HFFc6 (cell line): Measurements from ENCODE around the gene NBPF6. TPM values are rescaled to one million over a fixed set of nuclear protein-coding genes. Genes with fewer than 3 reads are reported as not detected.
"Not testable (repeated sequence)": the region's sequence is repeated elsewhere in the genome, so short reads cannot be mapped to it uniquely, and the experiment has no call there.

Source experiments
- DNase-seq: peaks from one replicate; pipeline ENCODE4 v3.0.0-alpha.2; 2018
- H3K27ac Mint-ChIP-seq: 2 replicates; pipeline ENCODE4 v1.8.0; 2020; ENCODE audit warnings: mild to moderate bottlenecking, mixed read lengths
- H3K27me3 Mint-ChIP-seq: 2 replicates; pipeline ENCODE4 v1.8.0; 2021; ENCODE audit warnings: mild to moderate bottlenecking, moderate library complexity, mixed read lengths; ENCODE audit not compliant: insufficient read depth
- H3K36me3 Mint-ChIP-seq: 2 replicates; pipeline ENCODE4 v1.8.0; 2021; ENCODE audit warnings: low read depth, mixed read lengths
- H3K4me1 Mint-ChIP-seq: 2 replicates; pipeline ENCODE4 v1.8.0; 2020; ENCODE audit warnings: low read depth, mixed read lengths
- H3K4me3 Mint-ChIP-seq: 2 replicates; pipeline ENCODE4 v1.8.0; 2020; ENCODE audit warnings: mild to moderate bottlenecking, moderate library complexity, mixed read lengths
- H3K9me3 Mint-ChIP-seq: 2 replicates; pipeline ENCODE4 v1.8.0; 2020; ENCODE audit warnings: mild to moderate bottlenecking, mixed read lengths
- long read RNA-seq: library from polyadenylated mRNA; unstranded; transcript quantifications from one replicate; pipeline ENCODE4 v2.0.0, GENCODE V29; 2019
- total RNA-seq, 6 experiments: library from RNA; stranded (reverse); fragmentation: NEBNext Ultra II Directional; extraction: Animal tissue kit (Norgen Biotek cat#: 25700); gene quantifications; 2 replicates in 1 of 6; 3 replicates in 5 of 6; pipeline ENCODE4 v1.2.3, GENCODE V29; 2021

NBPF6 gene
- not detected for total RNA-seq
- long read RNA-seq: 0 reads

DNA sequence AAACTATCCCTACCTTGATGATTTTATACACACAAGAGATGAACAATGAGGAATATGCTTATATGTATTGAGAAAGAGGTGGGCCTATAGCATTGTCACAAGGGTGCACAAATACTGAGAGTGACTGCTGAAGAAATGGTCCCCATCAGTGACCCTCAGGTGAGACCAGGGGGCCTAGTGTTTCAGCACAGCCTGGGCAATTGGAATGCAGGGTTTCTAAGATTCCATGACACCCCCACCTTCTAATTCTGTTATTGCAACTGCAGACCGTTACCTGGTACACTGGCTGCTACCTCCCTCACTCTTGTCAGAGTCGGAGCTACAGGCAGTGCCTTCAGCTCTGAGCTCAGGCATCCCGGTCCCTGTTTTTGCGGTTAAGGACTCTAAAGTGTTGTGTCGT, at the start of gene NBPF6:
NBPF6 (plus strand) TSS at position 301 of the 400 bp plus-strand sequence. CDS start 259 bp downstream, outside the sequence.
- H3K4me1 Mint-ChIP-seq, H3K27me3 Mint-ChIP-seq, H3K4me3 Mint-ChIP-seq: not testable (repeated sequence)

GRCh38 chr1:108411098-108411833, 38.9 kb upstream of the NBPF6 start:
- H3K4me1 Mint-ChIP-seq, H3K36me3 Mint-ChIP-seq: not testable (repeated sequence)

More for the DNA sequence above, at the start of gene NBPF6:
- DNase-seq, H3K9me3 Mint-ChIP-seq, H3K27ac Mint-ChIP-seq, H3K36me3 Mint-ChIP-seq: not testable (repeated sequence)

DNA sequence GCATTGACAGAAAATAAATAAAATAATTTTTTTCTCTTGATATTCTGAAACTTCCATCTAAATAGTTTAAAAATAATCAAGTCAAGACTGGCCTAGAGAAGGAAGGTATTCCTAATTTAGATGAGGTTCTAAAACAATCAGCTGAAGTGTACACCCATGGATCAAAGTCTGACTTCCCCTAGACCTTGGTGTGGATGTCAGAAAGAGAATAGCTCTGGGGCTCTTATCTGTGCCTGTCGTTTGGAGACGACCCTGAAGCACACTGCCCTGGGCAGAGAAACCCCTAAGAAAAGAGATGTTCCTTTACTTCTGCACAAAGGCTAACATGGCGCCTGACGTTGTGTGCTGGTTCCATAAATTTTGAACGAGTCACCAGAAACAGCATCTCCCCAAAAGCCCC, 30.0 kb upstream of the NBPF6 start:
- H3K4me1 Mint-ChIP-seq, H3K36me3 Mint-ChIP-seq, H3K27me3 Mint-ChIP-seq, H3K27ac Mint-ChIP-seq, H3K9me3 Mint-ChIP-seq, H3K4me3 Mint-ChIP-seq, DNase-seq: not testable (repeated sequence)

More at GRCh38 chr1:108411098-108411833, 38.9 kb upstream of the NBPF6 start:
- not testable (repeated sequence) for H3K27me3 Mint-ChIP-seq, DNase-seq, H3K9me3 Mint-ChIP-seq, H3K27ac Mint-ChIP-seq, H3K4me3 Mint-ChIP-seq

- not testable (repeated sequence) for H3K27me3 Mint-ChIP-seq, H3K4me3 Mint-ChIP-seq, H3K4me1 Mint-ChIP-seq, H3K27ac Mint-ChIP-seq, DNase-seq, H3K9me3 Mint-ChIP-seq, H3K36me3 Mint-ChIP-seq
Measured at GRCh38 chr1:108421061-108421916, 28.9 kb upstream of the NBPF6 start.

- DNase-seq, H3K27ac Mint-ChIP-seq, H3K9me3 Mint-ChIP-seq, H3K36me3 Mint-ChIP-seq, H3K4me3 Mint-ChIP-seq, H3K27me3 Mint-ChIP-seq, H3K4me1 Mint-ChIP-seq: not testable (repeated sequence)
Measured at GRCh38 chr1:108426877-108427276, 23.3 kb upstream of the NBPF6 start.

- not testable (repeated sequence) for H3K4me3 Mint-ChIP-seq, H3K4me1 Mint-ChIP-seq, H3K9me3 Mint-ChIP-seq, DNase-seq, H3K36me3 Mint-ChIP-seq, H3K27ac Mint-ChIP-seq, H3K27me3 Mint-ChIP-seq
Measured at GRCh38 chr1:108432002-108432401, 18.1 kb upstream of the NBPF6 start.

DNA sequence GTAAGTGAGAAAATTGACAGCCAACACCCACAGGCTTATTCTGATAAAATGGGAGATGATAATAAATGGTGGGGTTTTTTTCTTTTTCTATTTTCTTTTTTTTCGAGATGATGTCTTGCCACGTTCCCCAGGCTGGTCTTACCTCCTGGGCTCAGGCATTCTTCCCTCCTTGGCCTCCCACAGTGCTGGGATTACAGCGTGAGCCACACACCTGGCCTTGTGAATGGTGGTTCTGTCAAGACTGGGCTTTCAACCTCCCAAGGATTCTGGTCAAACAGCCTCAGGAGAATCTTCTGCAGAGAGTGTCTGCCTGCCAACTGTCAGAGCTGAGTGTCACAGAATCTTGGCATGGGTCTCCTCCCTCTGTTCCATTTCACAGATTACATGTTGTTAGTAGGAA, 16.7 kb upstream of the NBPF6 start:
- not testable (repeated sequence) for DNase-seq, H3K4me3 Mint-ChIP-seq, H3K27ac Mint-ChIP-seq, H3K36me3 Mint-ChIP-seq, H3K9me3 Mint-ChIP-seq, H3K4me1 Mint-ChIP-seq, H3K27me3 Mint-ChIP-seq

DNA sequence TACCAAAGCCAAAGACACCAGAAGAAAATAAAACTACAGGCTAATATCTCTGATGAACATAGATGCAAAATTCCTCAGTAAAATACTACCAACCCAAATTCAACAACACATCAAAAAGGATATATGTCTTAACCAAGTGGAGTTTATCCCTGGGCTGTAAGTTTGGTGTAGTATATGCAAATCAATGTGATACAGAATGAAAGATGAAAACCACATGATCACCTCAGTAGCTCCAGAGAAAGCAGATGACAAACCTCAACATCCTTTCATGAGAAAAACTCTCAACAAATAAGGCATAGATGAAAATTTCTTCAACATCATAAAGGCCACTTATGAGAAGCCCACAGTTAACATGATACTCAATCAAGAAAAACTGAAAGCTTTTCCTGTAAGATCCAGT, 11.6 kb upstream of the NBPF6 start:
- H3K4me3 Mint-ChIP-seq, H3K27ac Mint-ChIP-seq, DNase-seq, H3K9me3 Mint-ChIP-seq, H3K36me3 Mint-ChIP-seq, H3K4me1 Mint-ChIP-seq, H3K27me3 Mint-ChIP-seq: not testable (repeated sequence)

DNA sequence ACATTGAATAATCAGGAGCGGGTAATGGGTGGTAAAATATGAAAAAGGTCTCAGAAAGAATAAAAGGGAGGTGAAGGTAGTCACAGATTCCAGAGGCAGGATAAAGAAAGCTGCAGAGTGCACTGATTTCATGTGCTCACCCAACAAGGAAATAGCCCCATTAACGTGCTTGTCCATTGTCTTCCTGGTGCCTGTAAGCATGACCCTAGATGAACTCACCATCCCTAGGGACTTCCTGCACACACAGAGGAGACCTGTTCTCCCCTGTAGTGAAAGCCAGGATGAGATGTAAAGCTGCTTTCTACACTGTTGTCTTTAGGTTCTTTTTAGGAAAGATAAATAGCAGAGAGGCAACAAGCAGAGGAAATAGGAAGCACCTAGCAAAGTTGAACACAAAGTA, 4.4 kb downstream of the NBPF6 start:
- H3K27ac Mint-ChIP-seq, DNase-seq, H3K9me3 Mint-ChIP-seq, H3K36me3 Mint-ChIP-seq, H3K27me3 Mint-ChIP-seq, H3K4me3 Mint-ChIP-seq, H3K4me1 Mint-ChIP-seq: not testable (repeated sequence)

DNA sequence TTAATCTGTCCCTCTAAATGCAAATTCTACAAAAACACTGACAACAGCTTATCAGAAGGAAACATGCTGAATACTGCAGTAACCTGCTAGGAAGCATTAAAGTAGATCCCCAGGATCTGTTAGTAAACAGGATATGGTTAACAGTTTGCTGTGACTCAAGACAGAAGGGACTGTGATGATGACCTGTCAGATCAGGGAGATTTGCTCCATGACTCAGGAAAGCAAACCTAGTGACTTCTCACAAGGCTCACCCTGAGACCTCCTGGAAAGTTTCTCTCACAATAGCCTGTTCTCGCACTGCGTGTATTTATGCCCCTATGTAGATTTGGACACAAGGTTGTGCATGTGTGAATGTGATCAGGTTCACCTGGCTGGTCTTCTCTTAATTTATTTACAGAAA, 8.5 kb downstream of the NBPF6 start:
- H3K4me1 Mint-ChIP-seq, H3K4me3 Mint-ChIP-seq, H3K9me3 Mint-ChIP-seq, H3K36me3 Mint-ChIP-seq, H3K27me3 Mint-ChIP-seq, DNase-seq, H3K27ac Mint-ChIP-seq: not testable (repeated sequence)

DNA sequence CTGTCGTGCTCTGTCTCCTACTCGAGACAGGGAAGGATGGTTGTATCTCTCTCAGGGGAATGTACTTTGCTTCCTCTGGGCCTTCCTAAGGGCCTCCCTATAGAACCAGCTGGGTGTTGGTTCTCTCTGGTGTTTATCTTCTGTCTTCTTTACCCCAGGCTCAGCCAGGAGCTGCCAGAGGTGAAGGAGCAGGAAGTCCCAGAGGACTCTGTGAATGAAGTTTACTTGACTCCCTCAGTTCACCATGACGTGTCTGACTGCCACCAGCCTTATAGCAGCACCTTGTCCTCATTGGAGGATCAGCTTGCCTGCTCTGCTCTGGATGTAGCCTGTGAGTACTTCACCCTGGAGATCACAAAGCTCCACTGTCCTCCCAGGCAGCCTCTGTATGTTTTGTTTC, 11.6 kb downstream of the NBPF6 start:
- H3K27me3 Mint-ChIP-seq, DNase-seq, H3K27ac Mint-ChIP-seq, H3K36me3 Mint-ChIP-seq, H3K4me1 Mint-ChIP-seq, H3K4me3 Mint-ChIP-seq, H3K9me3 Mint-ChIP-seq: not testable (repeated sequence)

GRCh38 chr1:108463962-108464361, 13.8 kb downstream of the NBPF6 start:
- DNase-seq, H3K27me3 Mint-ChIP-seq, H3K9me3 Mint-ChIP-seq, H3K4me3 Mint-ChIP-seq, H3K4me1 Mint-ChIP-seq, H3K27ac Mint-ChIP-seq, H3K36me3 Mint-ChIP-seq: not testable (repeated sequence)

GRCh38 chr1:108466166-108466565, 16.0 kb downstream of the NBPF6 start:
- not testable (repeated sequence) for H3K4me3 Mint-ChIP-seq, H3K4me1 Mint-ChIP-seq, H3K27ac Mint-ChIP-seq, H3K27me3 Mint-ChIP-seq, H3K9me3 Mint-ChIP-seq, DNase-seq, H3K36me3 Mint-ChIP-seq

- H3K4me3 Mint-ChIP-seq, H3K27ac Mint-ChIP-seq, H3K27me3 Mint-ChIP-seq, H3K36me3 Mint-ChIP-seq, H3K9me3 Mint-ChIP-seq, H3K4me1 Mint-ChIP-seq, DNase-seq: not testable (repeated sequence)
Measured at GRCh38 chr1:108467155-108467554, 17.0 kb downstream of the NBPF6 start.
